Common myeloid progenitor, CD34-positive (primary cell): ENCODE results near the gene RASSF5.

Source experiments
- CTCF ChIA-PET: fragments of 350-600 bp; sonication (Branson Sonifier 250); formaldehyde crosslinking; loops from one replicate; lab custom pipeline; 2021; ENCODE audit warnings: antibody characterized with exemption; lab: Charles Lee
- POLR2A ChIA-PET: fragments of 350-600 bp; sonication (Branson Sonifier 250); formaldehyde crosslinking; loops from one replicate; lab custom pipeline; 2021; ENCODE audit warnings: antibody characterized with exemption; lab: Charles Lee
- DNase-seq, 3 donors: peaks; one replicate each; pipeline versions ENCODE4 v3.0.0 to v3.0.0-alpha.2; 2013
- H3K27ac ChIP-seq, 2 experiments: 1 replicate in 1 of 2; 2 replicates in 1 of 2; pipeline ENCODE4 v1.7.0; 2013; ENCODE audit warnings: inconsistent platforms in 2 of 2, low read length in 2 of 2, mild to moderate bottlenecking in 2 of 2, low read depth in 1 of 2, moderate library complexity in 1 of 2; ENCODE audit not compliant: severe bottlenecking in 2 of 2, insufficient read depth in 1 of 2, poor library complexity in 1 of 2
- H3K27me3 ChIP-seq, 5 experiments: replicated peaks in 2 of 5; 1 replicate in 3 of 5; 2 replicates in 2 of 5; pipeline versions ENCODE4 v1.6.1 to v1.7.0; 2013; ENCODE audit warnings: low read length in 4 of 5, mild to moderate bottlenecking in 2 of 5, moderate library complexity in 2 of 5, inconsistent platforms in 1 of 5; ENCODE audit not compliant: insufficient read depth in 5 of 5, control insufficient read depth in 4 of 5
- H3K36me3 ChIP-seq, 4 experiments: 1 replicate in 2 of 4; 2 replicates in 2 of 4; pipeline versions ENCODE4 v1.6.1 to v1.7.0; 2013; ENCODE audit warnings: low read length in 3 of 4, control low read depth in 1 of 4, mild to moderate bottlenecking in 1 of 4; ENCODE audit not compliant: control insufficient read depth in 4 of 4, insufficient read depth in 4 of 4
- H3K4me1 ChIP-seq, 4 experiments: 1 replicate in 3 of 4; 2 replicates in 1 of 4; pipeline versions ENCODE4 v1.6.1 to v1.7.1; 2013; ENCODE audit warnings: low read length in 3 of 4, mild to moderate bottlenecking in 3 of 4, control low read depth in 1 of 4, inconsistent platforms in 1 of 4, moderate library complexity in 1 of 4; ENCODE audit not compliant: control insufficient read depth in 4 of 4, insufficient read depth in 4 of 4; ENCODE audit errors: control extremely low read depth in 1 of 4
- H3K4me3 ChIP-seq, 7 experiments: 1 replicate in 4 of 7; 2 replicates in 3 of 7; pipeline versions ENCODE4 v1.5.1 to v1.7.0; 2013; ENCODE audit warnings: mild to moderate bottlenecking in 7 of 7, low read length in 6 of 7, moderate library complexity in 6 of 7, inconsistent platforms in 2 of 7, low read depth in 2 of 7, control low read depth in 1 of 7; ENCODE audit not compliant: insufficient read depth in 4 of 7, control insufficient read depth in 1 of 7; ENCODE audit errors: extremely low read depth in 1 of 7
- H3K9me3 ChIP-seq, 5 experiments: 1 replicate in 4 of 5; 2 replicates in 1 of 5; pipeline versions ENCODE4 v1.6.1 to v1.7.1; 2013; ENCODE audit warnings: low read length in 4 of 5, mild to moderate bottlenecking in 2 of 5, inconsistent platforms in 1 of 5, low read depth in 1 of 5, moderate library complexity in 1 of 5; ENCODE audit not compliant: control insufficient read depth in 4 of 5, insufficient read depth in 2 of 5; ENCODE audit errors: control extremely low read depth in 1 of 5
- WGBS: methylation state at CpG from one replicate; pipeline ENCODE4 v1.1.5; 2013; ENCODE audit not compliant: insufficient coverage; 5-methylcytosine and 5-hydroxymethylcytosine counted together

RASSF5 gene

GRCh38 chr1:206538086-206538770, 30.9 kb downstream of the RASSF5 start:
- H3K36me3 ChIP-seq = no peaks in the 10 kb centered on the region
- peak in 1 of 3 donors; percentile 24 for DNase-seq
- POLR2A ChIA-PET = no interaction called here
- WGBS = 84% methylated on average over 6 of the region's 6 CpGs
- CTCF ChIA-PET = interaction anchor here (11.2 kb wide), 1 partner anchor 44 kb away, joined by 270 read pairs; no protein-coding TSS in a partner anchor
- no peak overlapping the region for H3K4me3 ChIP-seq
- no peaks in the 10 kb centered on the region for H3K27me3 ChIP-seq
- H3K9me3 ChIP-seq = no peaks in the 10 kb centered on the region
- no peaks in the 10 kb centered on the region for H3K4me1 ChIP-seq
- H3K27ac ChIP-seq = no peak overlapping the region

GRCh38 chr1:206538901-206539640, 31.7 kb downstream of the RASSF5 start:
- DNase-seq = no peak
- ChIA-PET CTCF (interaction anchor here (1.1 to 11.2 kb wide), 5 partner anchors 12 to 44 kb away, joined by 3 to 270 read pairs (median 3); no protein-coding TSS in a partner anchor), POLR2A (no interaction called here)
- Histone ChIP-seq H3K27me3 (no peaks in the 10 kb centered on the region), H3K9me3 (no peaks in the 10 kb centered on the region), H3K4me1 (no peaks in the 10 kb centered on the region), H3K4me3 (no peak overlapping the region), H3K27ac (no peak overlapping the region), H3K36me3 (no peaks in the 10 kb centered on the region)
- 100% methylated on average over 6 of the region's 10 CpGs for WGBS

GRCh38 chr1:206540044-206540780, 32.9 kb downstream of the RASSF5 start:
- H3K27me3 ChIP-seq = no peaks in the 10 kb centered on the region
- POLR2A ChIA-PET = no interaction called here
- CTCF ChIA-PET = interaction anchor here (1.0 to 11.2 kb wide), 6 partner anchors 11 to 50 kb away, joined by 3 to 270 read pairs (median 5); no protein-coding TSS in a partner anchor
- H3K4me1 ChIP-seq = peaks cover 0 to 5% (median 2%) of the 10 kb centered on the region in 4 experiments
- H3K9me3 ChIP-seq = no peaks in the 10 kb centered on the region
- DNase-seq = no peak
- H3K4me3 ChIP-seq = no peak overlapping the region
- 97% methylated on average over 7 of the region's 8 CpGs for WGBS
- H3K27ac ChIP-seq = no peak overlapping the region
- H3K36me3 ChIP-seq = no peaks in the 10 kb centered on the region

GRCh38 chr1:206541236-206541833, 34.0 kb downstream of the RASSF5 start:
- 98% methylated on average over 7 of the region's 7 CpGs for WGBS
- DNase-seq = no peak
- ChIA-PET POLR2A (no interaction called here), CTCF (interaction anchor here (0.7 to 11.2 kb wide), 7 partner anchors 19 to 51 kb away, joined by 3 to 270 read pairs (median 4); partner anchors contain the start of gene RASSF5)
- H3K4me1 ChIP-seq = peaks cover 0 to 5% (median 2%) of the 10 kb centered on the region in 4 experiments
- no peaks in the 10 kb centered on the region for H3K27me3 ChIP-seq
- no peaks in the 10 kb centered on the region for H3K36me3 ChIP-seq
- H3K9me3 ChIP-seq = no peaks in the 10 kb centered on the region
- H3K27ac ChIP-seq = no peak overlapping the region
- no peak overlapping the region for H3K4me3 ChIP-seq

GRCh38 chr1:206544562-206545257, 37.4 kb downstream of the RASSF5 start:
- Histone ChIP-seq H3K4me1 (peaks cover 0 to 5% (median 2%) of the 10 kb centered on the region in 4 experiments), H3K36me3 (no peaks in the 10 kb centered on the region), H3K9me3 (no peaks in the 10 kb centered on the region), H3K27ac (no peak overlapping the region), H3K4me3 (no peak overlapping the region), H3K27me3 (no peaks in the 10 kb centered on the region)
- peak; percentile 56 to 68 (median 61) for DNase-seq
- WGBS = 59% methylated on average over 2 of the region's 9 CpGs
- ChIA-PET CTCF (interaction anchor here (0.7 to 11.2 kb wide), 25 partner anchors 9 to 435 kb away, joined by 3 to 270 read pairs (median 5); partner anchors contain the start of genes IKBKE and RASSF5), POLR2A (interaction anchor here (0.6 to 1.6 kb wide), 3 partner anchors 11 to 43 kb away, joined by 3 to 10 read pairs (median 5); no protein-coding TSS in a partner anchor)

- H3K4me3 ChIP-seq = no peak overlapping the region
- H3K27ac ChIP-seq = no peak overlapping the region
- H3K36me3 ChIP-seq = no peaks in the 10 kb centered on the region
- POLR2A ChIA-PET = interaction anchor here (0.6 to 1.6 kb wide), 3 partner anchors 11 to 42 kb away, joined by 3 to 10 read pairs (median 5); no protein-coding TSS in a partner anchor
- peaks cover 0 to 5% (median 2%) of the 10 kb centered on the region in 4 experiments for H3K4me1 ChIP-seq
- DNase-seq = no peak
- H3K9me3 ChIP-seq = no peaks in the 10 kb centered on the region
- WGBS = no CpG with 5 or more reads among the region's 1 CpG
- CTCF ChIA-PET = interaction anchor here (0.7 to 11.2 kb wide), 24 partner anchors 10 to 435 kb away, joined by 3 to 270 read pairs (median 5); partner anchors contain the start of genes IKBKE and RASSF5
- H3K27me3 ChIP-seq = no peaks in the 10 kb centered on the region
Observed at GRCh38 chr1:206545351-206545750, 38.0 kb downstream of the RASSF5 start.
